Astrocyte (in vitro differentiated cells and primary cell): ENCODE measurements around the gene CSRNP3.

Experiments used
- EZH2 ChIP-seq: IDR thresholded peaks from 2 replicates; pipeline ENCODE4 v1.6.1; 2012; ENCODE audit warnings: mild to moderate bottlenecking, low read length, inconsistent platforms; ENCODE audit not compliant: insufficient read depth
- TF ChIP-seq, protein P1 (sequence below): IDR thresholded peaks from 2 replicates; pipeline ENCODE4 v1.5.1; 2011; ENCODE audit warnings: low read depth, mild to moderate bottlenecking, inconsistent platforms, low read length, moderate library complexity; ENCODE audit not compliant: insufficient read depth

GRCh38 chr2:165575044-165575615, 105.6 kb downstream of the CSRNP3 start:
- TF ChIP-seq, protein P1, sequence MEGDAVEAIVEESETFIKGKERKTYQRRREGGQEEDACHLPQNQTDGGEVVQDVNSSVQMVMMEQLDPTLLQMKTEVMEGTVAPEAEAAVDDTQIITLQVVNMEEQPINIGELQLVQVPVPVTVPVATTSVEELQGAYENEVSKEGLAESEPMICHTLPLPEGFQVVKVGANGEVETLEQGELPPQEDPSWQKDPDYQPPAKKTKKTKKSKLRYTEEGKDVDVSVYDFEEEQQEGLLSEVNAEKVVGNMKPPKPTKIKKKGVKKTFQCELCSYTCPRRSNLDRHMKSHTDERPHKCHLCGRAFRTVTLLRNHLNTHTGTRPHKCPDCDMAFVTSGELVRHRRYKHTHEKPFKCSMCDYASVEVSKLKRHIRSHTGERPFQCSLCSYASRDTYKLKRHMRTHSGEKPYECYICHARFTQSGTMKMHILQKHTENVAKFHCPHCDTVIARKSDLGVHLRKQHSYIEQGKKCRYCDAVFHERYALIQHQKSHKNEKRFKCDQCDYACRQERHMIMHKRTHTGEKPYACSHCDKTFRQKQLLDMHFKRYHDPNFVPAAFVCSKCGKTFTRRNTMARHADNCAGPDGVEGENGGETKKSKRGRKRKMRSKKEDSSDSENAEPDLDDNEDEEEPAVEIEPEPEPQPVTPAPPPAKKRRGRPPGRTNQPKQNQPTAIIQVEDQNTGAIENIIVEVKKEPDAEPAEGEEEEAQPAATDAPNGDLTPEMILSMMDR: no peak
- TF ChIP-seq EZH2: no peak
